Fibroblast of mammary gland (primary cell): ENCODE results near the gene SLC17A2.

Source experiments
- DNase-seq: peaks from one replicate; pipeline ENCODE4 v3.0.0-alpha.2; 2010; ENCODE audit warnings: low read depth
- H3K4me3 ChIP-seq: 2 replicates; pipeline ENCODE4 v1.5.1; 2011; ENCODE audit warnings: low read depth, mild to moderate bottlenecking, low read length, moderate library complexity; ENCODE audit not compliant: control insufficient read depth
- CTCF ChIP-seq: conservative IDR thresholded peaks from 2 replicates; pipeline ENCODE4 v1.5.1; 2011; ENCODE audit warnings: low read depth, low read length, inconsistent platforms; ENCODE audit not compliant: control insufficient read depth, insufficient read depth

SLC17A2 gene

GRCh38 chr6:25930532-25931410 lies at the start of gene SLC17A2:
Gene SLC17A2, minus strand, starts transcription at chr6:25930691. Its CDS starts 4,895 bp downstream, at chr6:25925796.
- no peak for DNase-seq
- TF ChIP-seq CTCF = no peak
- H3K4me3 ChIP-seq = no peak within 1 kb of the TSS

- DNase-seq = no peak
- TF ChIP-seq CTCF = no peak
Observed at GRCh38 chr6:25975923-25976560, 45.6 kb upstream of the SLC17A2 start.

GRCh38 chr6:25973923-25974555 lies 43.5 kb upstream of the SLC17A2 start:
- H3K4me3 ChIP-seq = no peak overlapping the region
- no peak for TF ChIP-seq CTCF
- DNase-seq = no peak

More at GRCh38 chr6:25975923-25976560, 45.6 kb upstream of the SLC17A2 start:
- H3K4me3 ChIP-seq = no peak overlapping the region

- H3K4me3 ChIP-seq = no peak overlapping the region
- DNase-seq = no peak
- no peak for TF ChIP-seq CTCF
Observed at GRCh38 chr6:25972902-25973301, 42.4 kb upstream of the SLC17A2 start.

GRCh38 chr6:25972128-25972527 lies 41.6 kb upstream of the SLC17A2 start:
- TF ChIP-seq CTCF = no peak
- no peak overlapping the region for H3K4me3 ChIP-seq
- no peak for DNase-seq

- TF ChIP-seq CTCF = no peak
- H3K4me3 ChIP-seq = no peak overlapping the region
- peak; percentile 93 for DNase-seq
Observed at GRCh38 chr6:25971187-25971821, 40.8 kb upstream of the SLC17A2 start.
